NCI-H2171 treated with DMSO at 0.1 percent for 48 hours (cell line): ENCODE results near the gene NAV2.

Experiments
- DNase-seq: peaks from one replicate; lab custom pipeline; 2025; lab: John Stamatoyannopoulos, UW

NAV2 gene

DNA sequence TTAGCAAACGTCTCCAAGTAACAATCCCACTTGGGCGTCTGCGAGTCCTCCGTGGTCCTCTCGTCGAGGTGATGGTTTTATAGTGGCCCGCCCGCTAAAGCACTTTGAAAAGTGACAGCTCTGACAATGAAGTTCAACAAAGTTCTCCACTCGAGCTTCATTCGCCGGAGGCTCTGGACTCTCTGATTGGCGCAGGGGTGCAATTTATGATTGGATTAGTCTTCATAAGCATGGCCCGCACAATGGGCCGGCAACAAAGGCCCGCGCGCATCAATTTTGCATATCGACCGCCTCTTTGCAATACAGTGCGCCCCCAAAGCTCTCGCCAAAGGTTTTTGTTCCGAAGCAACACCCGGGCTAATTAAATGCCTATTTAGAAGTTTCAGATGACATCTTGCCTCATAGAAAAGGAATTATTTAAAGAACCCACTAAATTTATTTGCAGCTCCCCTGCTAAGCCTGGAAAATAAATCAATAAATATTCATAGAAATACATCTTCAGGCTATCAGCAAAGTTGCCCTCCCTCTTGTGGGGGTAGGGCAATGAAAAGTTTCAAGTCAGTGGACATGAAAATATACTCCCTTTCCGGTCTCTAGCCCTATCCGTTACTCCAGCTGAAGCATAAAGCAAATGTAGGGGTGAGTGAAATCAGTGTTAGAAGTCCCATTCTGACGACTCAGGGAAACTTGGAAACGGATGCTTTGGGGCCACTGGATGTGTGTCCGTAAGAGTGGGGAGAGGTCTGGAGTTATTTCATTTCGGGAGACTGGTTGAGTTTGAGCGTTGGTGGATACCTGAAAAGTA, 448.0 kb downstream of the NAV2 start, which contains the start of gene DBX1:
Gene DBX1, minus strand, starts transcription at position 51 of the 805 bp plus-strand sequence. CDS start 151 bp downstream, outside the sequence.
- no peak for DNase-seq

DNA sequence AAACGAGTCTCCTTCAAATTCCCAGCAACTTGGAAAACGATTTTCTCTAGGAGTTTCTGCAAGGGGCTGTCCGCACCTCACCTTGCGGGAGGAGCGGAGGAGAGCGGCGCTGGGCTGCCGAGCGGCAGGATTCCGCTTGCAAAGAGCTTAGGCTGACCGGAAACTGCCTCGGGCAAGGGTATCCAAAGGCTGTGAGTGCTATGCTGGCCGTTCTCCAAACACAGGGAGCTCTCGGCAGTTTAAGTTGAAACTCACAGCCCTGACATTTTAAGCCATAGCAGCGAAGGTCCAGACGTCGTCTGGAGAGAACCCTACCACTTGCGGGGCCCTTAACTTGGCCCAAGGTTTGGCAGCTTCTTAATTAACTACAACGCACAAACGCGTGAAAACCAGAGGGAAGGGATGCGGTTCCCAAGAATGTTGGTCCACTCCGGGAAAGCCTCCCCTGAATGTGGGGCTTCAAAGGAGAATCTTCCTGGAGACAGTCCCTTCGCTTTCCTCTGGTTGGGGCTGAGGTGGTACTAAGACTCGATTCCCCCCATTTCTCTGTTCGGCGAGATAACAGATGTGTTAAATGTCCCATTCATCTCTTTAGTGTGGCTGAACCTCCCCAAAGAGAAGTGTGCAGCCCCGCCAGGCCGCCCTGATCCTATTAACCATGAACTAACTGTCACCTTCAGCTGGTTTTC, 448.7 kb downstream of the NAV2 start:
- DNase-seq, result no peak

DNA sequence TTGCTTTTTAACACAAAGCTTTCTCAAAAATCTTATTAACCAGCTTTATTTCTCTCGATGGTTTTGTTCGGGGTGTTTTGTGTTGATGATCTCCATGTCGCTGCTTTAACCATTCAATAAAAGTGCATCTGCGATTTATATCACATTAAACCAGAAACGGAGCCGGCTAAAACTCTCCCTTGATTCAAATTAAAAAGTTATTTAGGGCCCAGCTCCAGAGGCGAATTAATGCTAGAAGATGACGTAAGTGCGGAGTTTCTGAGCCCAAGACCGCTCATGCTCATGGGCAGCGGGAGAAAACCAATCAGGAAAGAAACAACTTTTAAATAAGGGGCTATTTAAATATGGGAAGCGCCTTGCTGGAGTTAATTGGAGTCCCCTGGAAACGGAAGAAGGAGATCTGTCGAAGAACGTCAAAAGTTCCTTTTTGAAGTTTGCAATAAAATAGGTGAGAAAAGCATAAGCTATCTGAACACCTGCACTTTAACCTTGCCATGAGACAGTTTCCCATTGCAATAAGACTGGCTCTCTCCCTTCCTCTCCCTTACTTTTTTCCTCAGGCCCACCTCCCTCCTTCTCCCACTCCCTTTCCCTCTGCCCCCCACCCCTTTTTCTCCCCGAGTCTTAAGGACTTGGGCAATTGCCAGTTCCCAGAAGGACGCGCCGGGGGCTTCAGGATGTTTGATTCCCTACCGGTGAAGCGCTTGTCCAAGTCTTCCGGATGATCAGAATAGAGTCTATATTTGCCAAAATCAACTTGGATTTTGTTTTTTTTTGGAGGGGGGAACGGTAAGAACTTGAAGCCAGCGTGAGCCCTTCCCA, 449.5 kb downstream of the NAV2 start:
- no peak for DNase-seq

DNA sequence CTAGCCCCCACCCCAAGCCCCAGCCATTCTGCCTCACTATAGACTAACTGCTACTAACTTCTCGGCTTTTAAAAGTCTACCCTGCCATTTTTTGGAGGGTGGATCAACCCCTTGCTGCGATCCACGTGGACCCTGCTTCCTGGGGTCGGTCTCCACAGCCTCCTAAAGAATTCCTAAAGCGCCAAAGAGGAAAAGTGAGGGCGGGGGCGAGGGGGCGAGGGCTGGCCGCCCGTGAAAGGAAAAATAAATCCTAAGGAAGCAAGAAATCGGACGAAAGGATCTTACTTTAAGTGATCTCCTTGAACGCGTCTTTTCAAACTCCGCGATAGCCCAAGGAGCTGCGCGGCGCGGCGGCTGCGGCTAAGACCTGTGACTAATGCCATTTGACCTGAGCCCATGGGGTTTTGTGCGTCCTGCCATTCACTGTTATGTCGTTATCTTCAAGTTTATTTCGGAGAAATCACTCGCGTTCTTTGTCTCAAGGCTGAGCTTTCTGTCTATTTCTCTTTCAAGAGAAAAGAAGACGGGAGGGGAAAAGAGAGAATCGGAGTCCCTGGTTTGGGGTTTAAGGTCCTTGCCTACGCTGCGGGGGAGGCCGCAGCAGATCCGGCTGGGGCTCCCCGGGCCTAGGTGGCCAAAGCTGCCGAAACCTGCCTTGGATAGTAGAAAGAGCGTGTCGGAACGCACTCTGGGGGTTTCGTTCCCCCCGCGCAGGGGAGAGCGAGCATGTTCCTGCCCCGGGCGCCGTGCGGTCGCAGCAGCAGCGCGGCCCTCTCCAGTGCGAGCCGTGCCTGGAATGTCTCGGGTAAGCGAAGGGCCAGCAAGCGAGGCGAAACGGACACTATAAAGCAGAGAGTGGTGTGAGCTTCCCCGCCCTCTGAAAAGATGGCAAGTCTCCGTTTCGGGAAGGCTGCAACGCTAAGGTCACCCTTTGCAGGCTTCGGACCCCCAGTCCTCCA, 450.5 kb downstream of the NAV2 start:
- no peak for DNase-seq

DNA sequence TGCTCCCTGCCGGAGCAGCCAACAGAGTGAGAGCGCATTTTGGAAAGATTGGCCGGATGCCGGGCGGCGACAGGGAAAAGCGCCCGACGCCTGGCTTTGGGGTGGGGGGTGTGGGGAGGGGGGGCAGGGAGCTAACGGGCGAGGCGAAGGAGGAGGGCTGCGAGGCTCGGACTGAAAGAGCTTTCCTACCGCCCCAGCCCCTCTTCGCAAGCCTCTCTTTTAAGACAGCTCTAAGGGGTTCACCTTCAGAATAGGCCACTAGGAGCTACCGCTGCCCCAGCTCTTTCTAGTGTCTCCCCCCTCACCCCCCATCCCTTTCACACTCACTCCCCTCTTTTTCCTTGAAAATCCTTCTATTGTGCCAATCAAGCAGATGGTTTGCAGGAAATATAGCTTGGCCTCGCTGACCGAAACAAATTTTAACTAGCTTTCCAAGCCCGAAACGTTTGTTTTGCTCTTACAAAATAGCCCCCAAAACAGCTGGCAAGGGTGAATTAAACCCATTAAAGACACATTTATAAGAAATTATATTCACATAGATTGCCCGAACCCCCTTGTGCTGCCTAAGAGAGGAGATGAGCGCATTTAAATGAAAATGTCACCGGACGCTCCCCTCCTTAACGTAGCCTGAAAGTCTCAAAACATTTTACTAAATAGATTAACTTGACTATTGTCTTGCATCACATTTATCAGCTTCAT, 451.3 kb downstream of the NAV2 start:
- DNase-seq, result no peak
